ENCODE measurements around the gene MAP3K12. TPM values are rescaled to one million over a fixed set of nuclear protein-coding genes. Genes with fewer than 3 reads are reported as not detected.

The MAP3K12 gene
- total and polyA plus RNA-seq, 10 of the 15 experiments (the other 5 are each of a cell fraction or from before 2014, with no cell fraction given) = 0.45 to 14.9 (median 6.9) TPM

DNA sequence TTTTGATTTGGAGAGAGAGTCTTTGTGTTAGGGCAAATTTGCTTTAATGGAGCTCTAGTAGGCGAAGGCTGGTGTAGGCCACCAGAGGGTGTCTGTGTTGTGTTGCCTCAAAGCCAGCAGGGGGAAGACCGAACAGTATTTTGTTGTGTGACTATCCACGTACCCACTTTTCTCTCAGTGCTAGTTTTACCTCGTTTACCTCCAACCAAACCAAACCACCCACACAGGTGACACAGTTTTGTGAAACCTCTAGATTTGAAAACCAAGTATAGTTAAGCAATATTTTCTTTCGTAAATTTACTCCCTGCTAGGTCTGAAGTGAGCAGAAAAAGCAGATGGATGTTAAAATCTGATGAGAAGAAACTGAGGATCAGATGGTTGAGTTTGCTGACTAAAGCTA lies 44.3 kb upstream of the MAP3K12 start (continued):
- TF ChIP-seq, protein P1, sequence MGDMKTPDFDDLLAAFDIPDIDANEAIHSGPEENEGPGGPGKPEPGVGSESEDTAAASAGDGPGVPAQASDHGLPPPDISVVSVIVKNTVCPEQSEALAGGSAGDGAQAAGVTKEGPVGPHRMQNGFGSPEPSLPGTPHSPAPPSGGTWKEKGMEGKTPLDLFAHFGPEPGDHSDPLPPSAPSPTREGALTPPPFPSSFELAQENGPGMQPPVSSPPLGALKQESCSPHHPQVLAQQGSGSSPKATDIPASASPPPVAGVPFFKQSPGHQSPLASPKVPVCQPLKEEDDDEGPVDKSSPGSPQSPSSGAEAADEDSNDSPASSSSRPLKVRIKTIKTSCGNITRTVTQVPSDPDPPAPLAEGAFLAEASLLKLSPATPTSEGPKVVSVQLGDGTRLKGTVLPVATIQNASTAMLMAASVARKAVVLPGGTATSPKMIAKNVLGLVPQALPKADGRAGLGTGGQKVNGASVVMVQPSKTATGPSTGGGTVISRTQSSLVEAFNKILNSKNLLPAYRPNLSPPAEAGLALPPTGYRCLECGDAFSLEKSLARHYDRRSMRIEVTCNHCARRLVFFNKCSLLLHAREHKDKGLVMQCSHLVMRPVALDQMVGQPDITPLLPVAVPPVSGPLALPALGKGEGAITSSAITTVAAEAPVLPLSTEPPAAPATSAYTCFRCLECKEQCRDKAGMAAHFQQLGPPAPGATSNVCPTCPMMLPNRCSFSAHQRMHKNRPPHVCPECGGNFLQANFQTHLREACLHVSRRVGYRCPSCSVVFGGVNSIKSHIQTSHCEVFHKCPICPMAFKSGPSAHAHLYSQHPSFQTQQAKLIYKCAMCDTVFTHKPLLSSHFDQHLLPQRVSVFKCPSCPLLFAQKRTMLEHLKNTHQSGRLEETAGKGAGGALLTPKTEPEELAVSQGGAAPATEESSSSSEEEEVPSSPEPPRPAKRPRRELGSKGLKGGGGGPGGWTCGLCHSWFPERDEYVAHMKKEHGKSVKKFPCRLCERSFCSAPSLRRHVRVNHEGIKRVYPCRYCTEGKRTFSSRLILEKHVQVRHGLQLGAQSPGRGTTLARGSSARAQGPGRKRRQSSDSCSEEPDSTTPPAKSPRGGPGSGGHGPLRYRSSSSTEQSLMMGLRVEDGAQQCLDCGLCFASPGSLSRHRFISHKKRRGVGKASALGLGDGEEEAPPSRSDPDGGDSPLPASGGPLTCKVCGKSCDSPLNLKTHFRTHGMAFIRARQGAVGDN (IDR thresholded peaks at IDR 0.05) = peak; percentile 62
- TF ChIP-seq, protein P2, sequence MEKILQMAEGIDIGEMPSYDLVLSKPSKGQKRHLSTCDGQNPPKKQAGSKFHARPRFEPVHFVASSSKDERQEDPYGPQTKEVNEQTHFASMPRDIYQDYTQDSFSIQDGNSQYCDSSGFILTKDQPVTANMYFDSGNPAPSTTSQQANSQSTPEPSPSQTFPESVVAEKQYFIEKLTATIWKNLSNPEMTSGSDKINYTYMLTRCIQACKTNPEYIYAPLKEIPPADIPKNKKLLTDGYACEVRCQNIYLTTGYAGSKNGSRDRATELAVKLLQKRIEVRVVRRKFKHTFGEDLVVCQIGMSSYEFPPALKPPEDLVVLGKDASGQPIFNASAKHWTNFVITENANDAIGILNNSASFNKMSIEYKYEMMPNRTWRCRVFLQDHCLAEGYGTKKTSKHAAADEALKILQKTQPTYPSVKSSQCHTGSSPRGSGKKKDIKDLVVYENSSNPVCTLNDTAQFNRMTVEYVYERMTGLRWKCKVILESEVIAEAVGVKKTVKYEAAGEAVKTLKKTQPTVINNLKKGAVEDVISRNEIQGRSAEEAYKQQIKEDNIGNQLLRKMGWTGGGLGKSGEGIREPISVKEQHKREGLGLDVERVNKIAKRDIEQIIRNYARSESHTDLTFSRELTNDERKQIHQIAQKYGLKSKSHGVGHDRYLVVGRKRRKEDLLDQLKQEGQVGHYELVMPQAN (conservative IDR thresholded peaks at IDR 0.05) = no peak
- TF ChIP-seq, protein P3, sequence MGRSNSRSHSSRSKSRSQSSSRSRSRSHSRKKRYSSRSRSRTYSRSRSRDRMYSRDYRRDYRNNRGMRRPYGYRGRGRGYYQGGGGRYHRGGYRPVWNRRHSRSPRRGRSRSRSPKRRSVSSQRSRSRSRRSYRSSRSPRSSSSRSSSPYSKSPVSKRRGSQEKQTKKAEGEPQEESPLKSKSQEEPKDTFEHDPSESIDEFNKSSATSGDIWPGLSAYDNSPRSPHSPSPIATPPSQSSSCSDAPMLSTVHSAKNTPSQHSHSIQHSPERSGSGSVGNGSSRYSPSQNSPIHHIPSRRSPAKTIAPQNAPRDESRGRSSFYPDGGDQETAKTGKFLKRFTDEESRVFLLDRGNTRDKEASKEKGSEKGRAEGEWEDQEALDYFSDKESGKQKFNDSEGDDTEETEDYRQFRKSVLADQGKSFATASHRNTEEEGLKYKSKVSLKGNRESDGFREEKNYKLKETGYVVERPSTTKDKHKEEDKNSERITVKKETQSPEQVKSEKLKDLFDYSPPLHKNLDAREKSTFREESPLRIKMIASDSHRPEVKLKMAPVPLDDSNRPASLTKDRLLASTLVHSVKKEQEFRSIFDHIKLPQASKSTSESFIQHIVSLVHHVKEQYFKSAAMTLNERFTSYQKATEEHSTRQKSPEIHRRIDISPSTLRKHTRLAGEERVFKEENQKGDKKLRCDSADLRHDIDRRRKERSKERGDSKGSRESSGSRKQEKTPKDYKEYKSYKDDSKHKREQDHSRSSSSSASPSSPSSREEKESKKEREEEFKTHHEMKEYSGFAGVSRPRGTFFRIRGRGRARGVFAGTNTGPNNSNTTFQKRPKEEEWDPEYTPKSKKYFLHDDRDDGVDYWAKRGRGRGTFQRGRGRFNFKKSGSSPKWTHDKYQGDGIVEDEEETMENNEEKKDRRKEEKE (IDR thresholded peaks at IDR 0.05) = no peak
- TF ChIP-seq ZNF24 (IDR thresholded peaks at IDR 0.05) (0 out of 2 replicates have a peak, but pooled peaks have one; percentile 34), MTA3 (IDR thresholded peaks at IDR 0.05; ENCODE audit: borderline replicate concordance, low read length) (no peak), FOXK2 (IDR thresholded peaks at IDR 0.05) (no peak), BHLHE40 (IDR thresholded peaks at IDR 0.05; ENCODE audit: borderline replicate concordance in 1 of 2, low read depth in 2 of 2, low read length in 1 of 2) (0 out of 4 replicates have a peak, but pooled peaks of 1 of the 2 experiments have one; percentile 34), RB1 (IDR thresholded peaks at IDR 0.05; ENCODE audit: borderline replicate concordance) (0 out of 2 replicates have a peak, but pooled peaks have one; percentile 46), ESRRA (IDR thresholded peaks at IDR 0.05; ENCODE audit: low read length) (no peak), SMC3 (IDR thresholded peaks at IDR 0.05; ENCODE audit: borderline replicate concordance, low read length) (peak; percentile 97), ASH2L (IDR thresholded peaks at IDR 0.05; ENCODE audit: borderline replicate concordance, low read depth) (no peak)
- TF ChIP-seq, protein P4, sequence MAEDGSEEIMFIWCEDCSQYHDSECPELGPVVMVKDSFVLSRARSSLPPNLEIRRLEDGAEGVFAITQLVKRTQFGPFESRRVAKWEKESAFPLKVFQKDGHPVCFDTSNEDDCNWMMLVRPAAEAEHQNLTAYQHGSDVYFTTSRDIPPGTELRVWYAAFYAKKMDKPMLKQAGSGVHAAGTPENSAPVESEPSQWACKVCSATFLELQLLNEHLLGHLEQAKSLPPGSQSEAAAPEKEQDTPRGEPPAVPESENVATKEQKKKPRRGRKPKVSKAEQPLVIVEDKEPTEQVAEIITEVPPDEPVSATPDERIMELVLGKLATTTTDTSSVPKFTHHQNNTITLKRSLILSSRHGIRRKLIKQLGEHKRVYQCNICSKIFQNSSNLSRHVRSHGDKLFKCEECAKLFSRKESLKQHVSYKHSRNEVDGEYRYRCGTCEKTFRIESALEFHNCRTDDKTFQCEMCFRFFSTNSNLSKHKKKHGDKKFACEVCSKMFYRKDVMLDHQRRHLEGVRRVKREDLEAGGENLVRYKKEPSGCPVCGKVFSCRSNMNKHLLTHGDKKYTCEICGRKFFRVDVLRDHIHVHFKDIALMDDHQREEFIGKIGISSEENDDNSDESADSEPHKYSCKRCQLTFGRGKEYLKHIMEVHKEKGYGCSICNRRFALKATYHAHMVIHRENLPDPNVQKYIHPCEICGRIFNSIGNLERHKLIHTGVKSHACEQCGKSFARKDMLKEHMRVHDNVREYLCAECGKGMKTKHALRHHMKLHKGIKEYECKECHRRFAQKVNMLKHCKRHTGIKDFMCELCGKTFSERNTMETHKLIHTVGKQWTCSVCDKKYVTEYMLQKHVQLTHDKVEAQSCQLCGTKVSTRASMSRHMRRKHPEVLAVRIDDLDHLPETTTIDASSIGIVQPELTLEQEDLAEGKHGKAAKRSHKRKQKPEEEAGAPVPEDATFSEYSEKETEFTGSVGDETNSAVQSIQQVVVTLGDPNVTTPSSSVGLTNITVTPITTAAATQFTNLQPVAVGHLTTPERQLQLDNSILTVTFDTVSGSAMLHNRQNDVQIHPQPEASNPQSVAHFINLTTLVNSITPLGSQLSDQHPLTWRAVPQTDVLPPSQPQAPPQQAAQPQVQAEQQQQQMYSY (CRISPR knock-in tag; IDR thresholded peaks at IDR 0.05) = no peak
- TF ChIP-seq, protein P5, sequence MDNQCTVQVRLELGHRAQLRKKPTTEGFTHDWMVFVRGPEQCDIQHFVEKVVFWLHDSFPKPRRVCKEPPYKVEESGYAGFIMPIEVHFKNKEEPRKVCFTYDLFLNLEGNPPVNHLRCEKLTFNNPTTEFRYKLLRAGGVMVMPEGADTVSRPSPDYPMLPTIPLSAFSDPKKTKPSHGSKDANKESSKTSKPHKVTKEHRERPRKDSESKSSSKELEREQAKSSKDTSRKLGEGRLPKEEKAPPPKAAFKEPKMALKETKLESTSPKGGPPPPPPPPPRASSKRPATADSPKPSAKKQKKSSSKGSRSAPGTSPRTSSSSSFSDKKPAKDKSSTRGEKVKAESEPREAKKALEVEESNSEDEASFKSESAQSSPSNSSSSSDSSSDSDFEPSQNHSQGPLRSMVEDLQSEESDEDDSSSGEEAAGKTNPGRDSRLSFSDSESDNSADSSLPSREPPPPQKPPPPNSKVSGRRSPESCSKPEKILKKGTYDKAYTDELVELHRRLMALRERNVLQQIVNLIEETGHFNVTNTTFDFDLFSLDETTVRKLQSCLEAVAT (IDR thresholded peaks at IDR 0.05) = peak; percentile 48; the same call in 1 of the 2 replicates
